HG03457 (cell line): ENCODE measurements around the gene NFIC.
"Not testable (repeated sequence)": the region's sequence is repeated elsewhere in the genome, so short reads cannot be mapped to it uniquely, and the experiment has no call there.

Experiments
- ATAC-seq: cut with Tn5 transposase; IDR thresholded peaks from one replicate; pipeline ENCODE4 v1.9.1; 2021; ENCODE audit warnings: moderate number of reproducible peaks; ENCODE audit not compliant: unreplicated experiment

The NFIC gene

DNA sequence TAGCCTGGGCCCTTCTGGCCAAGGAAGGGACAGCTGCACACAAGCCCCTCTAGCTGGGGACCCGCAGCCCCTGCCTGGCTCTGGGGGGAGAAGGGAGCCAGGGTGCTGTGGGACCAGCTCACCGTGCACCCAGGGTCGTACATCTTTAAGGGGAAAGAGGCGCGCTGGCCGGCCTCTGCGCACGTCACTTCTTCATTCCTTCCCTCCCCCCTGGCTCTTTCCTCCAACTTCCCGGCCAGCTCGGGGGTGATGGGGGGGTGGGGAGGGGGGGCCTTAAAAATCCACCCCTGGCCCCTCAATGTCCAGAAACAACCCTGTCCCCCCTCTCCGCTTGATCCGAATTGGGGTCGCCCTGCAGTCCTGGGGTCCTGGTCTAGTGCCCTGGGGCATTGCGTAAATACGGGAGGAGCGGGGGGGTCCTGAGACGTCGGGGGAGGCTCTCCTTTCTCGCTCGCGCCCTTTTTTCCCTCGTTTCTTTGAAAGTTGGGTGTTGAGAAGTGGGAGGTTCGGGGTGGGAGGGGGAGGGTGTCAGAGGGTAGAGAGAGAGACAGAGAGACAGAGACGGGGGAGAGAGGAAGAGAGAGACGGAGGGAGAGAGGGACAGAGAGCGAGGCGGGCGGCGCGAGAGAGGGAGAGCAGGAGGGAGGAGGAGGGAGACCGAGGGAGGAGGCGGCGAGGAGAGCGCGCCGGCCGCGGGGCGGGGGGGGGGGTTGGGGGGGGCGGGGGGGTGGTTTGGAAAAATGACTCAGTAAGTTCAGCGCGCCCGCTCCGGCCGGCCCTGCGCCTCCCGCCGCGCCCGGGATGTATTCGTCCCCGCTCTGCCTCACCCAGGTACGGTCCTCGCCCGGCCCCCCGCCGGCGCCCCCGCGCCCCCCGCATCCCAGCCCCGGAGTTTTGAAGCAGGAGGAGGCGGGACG, at the start of gene NFIC:
Gene NFIC (plus strand): TSS at position 748 of the 917 bp plus-strand sequence. CDS start 54 bp downstream, at position 802.
- ATAC-seq, result no peak

DNA sequence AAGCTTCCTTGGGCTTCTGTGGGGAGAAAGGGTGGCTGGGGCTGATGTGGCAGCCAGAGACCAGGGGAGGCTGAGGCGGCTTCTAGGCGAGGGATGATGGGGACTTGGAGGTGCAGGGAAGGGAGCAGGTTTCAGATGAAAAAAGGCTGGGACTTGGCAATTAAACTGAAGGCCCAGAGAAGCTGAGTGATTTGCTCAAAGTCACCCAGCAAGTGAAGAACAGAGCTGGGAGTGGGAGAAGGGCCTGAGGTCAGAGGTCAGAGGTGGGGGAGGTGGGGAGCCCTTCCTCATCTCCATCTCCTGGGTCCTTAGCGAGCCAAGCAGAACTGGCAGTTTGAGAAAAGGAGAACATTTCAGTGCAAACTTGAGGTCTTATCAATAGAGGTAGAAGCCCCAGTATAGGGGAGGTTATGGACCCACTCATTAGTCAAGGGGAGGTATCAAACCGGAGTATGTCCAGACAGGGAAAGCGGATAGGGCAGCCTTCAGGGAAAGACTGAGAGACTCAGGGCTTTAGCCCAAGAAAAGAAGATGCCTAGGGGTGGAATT, 49.6 kb upstream of the NFIC start:
- no peak for ATAC-seq

DNA sequence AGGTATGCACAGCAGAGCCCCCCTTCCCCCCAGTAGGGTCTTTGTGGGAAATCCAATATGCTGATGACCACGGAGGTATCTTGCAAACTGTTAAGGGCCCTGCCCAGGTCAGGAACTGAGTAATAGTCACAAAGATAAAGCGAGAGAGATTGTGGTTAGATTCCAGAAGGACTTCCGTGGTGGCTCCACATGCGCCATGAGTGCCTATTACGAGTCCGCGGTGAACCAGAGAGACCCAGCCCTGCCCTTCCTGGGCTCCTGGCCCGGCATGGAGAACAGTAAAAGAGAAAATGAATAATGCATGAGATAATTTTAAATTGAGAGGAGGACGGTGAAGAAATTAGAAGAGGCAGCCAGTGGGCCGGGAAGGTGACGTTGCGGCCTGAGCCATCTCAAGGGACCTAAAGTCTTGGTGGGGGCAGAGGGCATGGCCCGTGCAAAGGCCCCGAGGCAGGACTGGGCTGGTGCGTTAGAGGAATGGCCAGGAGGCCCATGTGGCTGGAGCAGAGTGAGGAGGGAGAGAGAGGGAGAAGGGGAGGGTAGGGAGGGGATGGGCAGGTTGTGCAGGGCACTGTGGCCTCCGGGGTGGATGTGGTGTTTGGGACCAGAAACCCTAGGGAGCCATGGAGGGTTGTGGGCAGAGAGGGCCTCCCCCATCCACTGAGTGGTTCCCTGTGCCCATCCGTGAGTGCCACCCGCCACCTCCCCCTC, 46.6 kb upstream of the NFIC start:
- no peak for ATAC-seq

DNA sequence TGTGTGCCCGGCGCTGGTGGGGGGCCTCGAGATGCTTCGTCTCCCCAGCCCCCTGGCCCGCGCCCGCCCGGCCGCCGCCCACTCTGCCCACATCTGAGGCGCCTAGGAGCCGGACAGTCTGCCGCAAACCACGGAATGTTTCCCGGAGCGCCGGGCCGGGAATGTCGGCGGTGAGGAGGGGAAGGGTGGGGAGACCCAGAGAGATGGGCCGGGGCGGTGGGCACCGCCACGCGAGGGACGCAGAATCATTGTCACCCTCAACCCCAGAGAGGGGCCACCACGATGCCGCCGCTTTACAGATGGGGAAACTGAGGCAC, 46.1 kb upstream of the NFIC start:
- no peak for ATAC-seq

DNA sequence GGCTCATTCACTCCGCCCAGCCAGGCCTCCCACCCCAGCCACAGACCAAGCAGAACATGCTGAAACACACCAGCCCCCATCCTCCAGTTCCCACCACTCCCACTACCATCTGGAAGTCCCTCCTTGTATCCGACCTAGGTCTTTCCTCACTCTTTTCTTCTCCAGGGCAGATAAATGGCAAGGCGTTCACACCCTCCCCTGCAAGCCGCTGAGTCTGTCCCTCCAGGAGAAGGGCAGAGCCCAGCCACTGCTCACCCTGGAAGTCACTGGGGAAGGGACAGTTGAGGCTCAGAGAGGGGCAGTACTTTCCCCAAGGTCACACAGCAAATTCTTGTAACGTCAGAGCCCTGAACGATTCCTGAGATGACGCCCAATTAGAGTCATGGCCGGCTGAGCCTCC, 45.5 kb upstream of the NFIC start:
- ATAC-seq, result no peak

DNA sequence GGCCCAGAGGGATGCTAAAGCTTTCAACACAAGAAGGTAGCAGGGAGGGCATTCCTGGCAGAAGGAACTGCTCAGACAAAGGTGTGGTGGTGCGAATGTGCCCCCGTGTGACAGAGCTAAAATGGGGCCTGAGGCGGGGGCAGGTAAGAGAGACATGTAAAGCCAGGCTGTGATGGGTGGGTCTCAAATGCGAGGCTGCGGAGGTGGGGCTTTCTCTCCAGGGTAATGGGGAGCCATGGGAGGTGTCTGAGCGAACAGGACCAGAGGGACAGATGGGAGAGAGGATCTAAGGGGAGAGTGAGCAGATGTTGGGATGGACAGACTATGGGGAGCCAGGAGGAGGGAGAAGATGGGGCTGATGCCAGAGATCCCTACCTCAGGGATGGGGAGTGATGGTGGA, 44.7 kb upstream of the NFIC start:
- ATAC-seq, result no peak

DNA sequence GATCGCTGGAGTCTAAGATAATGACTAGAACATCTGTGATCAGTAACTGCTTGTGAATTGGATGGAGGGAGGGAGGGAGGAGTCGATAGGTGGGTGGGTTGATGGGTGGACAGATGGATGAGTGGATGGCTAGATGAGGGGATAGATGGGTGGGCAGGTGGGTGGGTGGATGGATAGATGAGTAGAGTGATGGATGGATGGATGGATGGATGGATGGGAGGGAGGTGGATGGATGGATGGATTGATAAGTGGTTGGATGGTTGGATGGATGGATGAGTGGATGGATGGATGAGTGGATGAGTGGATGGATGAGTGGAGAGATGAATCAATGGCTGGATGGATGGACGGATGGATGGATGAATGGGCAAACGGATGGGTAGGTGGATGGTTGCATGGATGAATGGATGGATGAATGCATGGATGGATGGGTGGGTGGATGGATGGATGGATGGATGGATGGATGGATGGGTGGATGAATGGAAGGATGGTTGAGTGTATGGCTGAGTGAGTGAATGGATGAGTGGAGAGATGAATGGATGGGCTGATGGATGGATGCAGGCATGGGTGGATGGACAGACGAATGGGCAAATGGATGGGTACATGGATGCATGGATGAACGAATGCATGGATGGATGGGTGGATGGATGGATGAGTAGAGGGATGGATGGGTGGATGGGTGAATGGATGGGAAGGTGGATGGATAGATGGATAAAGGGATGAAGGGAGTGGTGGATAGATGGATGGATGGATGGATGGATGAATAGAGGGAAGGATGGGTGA, 44.0 kb upstream of the NFIC start:
- ATAC-seq, result no peak

DNA sequence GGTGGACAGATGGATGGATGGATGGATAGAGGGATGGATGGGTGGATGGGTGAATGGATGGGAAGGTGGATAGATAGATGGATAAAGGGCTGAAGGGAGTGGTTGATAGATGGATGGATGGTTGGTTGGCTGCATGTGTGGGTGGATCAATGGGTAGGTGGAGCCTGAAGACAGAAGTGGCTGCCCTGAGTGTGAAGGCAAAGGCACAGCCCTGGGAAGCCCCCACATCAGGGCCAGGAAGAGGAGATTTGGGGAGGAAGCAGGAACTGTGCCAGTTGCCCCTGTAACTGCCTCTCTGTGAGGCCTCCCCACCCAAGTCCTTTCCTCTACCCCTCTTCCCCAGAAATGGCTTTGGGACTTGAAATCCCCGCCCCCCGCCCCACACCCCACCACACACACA, 43.4 kb upstream of the NFIC start:
- no peak for ATAC-seq

DNA sequence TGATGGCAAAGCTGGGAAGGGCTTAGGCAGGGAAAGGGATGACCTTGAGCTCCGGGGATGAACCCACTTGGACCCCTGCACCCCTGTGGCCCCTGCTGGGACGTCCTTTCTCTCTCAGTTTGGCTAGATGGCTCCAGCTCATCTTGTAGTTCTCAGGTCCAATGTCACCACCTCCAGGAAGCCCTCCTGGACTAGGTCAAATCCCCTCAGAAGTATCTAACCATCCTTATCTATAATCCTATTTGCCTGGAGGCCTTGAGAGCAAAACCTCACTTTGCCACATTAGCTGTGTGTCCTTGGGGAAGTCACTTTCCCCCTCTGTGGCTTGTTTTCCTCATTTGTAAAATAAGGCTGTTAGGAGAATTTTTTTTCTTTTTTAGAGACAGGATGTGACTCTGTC, 42.7 kb upstream of the NFIC start:
- no peak for ATAC-seq

DNA sequence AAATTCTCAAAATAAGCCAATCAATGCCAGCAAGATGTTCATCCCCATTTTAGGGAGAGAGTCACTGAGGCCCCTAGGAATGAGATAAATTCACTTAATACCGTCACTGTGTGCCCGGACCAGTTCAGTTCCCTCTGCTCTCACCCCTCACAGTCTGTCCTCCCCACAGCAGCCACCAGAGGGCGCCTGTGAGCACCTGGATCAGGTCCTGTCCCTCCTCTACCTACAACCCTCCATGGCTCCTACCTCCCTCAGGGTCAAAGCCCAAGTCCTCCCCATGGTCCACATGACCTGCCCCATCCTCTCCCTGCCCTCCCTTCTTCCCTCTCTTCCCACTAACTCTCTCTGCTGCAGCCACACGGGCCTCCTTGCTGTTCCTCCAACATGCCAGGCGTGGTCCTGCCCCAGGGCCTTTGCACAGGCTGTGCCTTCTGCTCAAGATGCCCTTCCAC, 42.0 kb upstream of the NFIC start:
- ATAC-seq, result no peak

DNA sequence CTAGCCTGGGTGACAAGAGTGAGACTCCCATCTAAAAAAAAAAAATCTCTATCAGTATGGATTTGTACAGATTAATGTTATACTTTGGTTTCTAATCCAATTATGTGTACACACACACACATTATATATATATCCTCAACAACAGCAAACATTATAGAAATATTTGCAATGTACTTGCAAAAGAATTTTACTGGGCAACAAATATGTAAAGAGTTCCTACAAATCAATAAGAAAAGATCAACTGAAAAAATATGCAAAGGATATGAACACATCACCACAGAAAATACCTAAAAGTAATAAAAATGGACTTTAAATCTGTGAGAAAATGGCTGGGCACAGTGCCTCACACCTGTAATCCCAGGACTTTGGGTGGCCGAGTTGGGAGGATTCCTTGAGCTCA, 40.9 kb upstream of the NFIC start:
- no peak for ATAC-seq

DNA sequence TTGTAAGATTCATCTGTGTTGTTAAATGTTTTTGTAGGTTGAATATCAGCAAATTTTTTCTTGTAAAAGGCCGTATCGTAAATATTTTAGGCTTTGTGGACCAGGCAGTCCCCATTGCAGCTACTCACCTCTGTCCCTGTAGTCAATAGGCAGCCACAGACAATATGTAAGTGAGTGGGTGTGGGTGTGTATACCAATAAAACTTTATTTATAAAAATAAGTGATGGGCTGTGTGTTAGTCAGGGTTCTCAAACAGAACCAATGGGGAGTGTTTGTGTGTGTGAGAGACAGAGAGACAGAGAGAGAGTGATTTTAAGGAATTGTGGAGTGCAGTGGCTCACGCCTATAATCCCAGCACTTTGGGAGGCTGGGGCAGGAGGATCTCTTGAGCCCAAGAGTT, 37.6 kb upstream of the NFIC start:
- ATAC-seq, result no peak

DNA sequence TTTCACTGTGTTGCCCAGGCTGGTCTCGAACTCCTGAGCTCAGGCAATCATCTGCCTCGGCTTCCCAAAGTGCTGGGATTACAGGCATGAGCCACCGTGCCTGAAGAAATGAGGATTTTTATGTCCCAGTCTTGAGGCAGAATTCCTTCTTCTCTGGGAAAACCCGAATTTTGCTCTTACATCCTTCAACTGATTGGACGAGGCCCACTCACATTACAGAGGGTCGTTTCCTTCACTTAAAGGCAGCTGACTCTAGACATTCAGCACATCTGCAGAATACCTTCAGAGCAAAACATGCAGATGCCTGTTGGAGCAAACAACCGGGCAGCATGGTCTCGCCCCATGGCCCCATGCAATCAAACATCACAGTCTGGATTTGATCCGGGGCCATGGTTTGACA, 36.3 kb upstream of the NFIC start:
- ATAC-seq, result no peak

DNA sequence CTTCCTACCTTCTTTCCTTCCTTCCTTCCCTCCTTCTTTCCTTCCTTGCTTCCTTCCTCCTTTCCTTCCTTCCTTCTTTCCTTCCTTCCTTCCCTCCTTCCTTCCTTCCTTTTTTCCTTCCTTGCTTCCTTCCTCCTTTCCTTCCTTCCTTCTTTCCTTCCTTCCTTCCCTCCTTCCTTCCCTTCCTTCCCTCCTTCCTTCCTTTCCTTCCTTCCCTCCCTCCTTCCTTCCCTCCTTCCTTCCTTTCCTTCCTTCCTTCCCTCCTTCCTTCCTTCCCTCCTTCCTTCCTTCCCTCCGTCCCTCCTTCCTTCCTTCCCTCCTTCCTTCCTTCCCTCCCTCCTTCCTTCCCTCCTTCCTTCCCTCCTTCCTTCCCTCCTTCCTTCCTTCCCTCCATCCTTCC, 34.2 kb upstream of the NFIC start:
- not testable (repeated sequence) for ATAC-seq

DNA sequence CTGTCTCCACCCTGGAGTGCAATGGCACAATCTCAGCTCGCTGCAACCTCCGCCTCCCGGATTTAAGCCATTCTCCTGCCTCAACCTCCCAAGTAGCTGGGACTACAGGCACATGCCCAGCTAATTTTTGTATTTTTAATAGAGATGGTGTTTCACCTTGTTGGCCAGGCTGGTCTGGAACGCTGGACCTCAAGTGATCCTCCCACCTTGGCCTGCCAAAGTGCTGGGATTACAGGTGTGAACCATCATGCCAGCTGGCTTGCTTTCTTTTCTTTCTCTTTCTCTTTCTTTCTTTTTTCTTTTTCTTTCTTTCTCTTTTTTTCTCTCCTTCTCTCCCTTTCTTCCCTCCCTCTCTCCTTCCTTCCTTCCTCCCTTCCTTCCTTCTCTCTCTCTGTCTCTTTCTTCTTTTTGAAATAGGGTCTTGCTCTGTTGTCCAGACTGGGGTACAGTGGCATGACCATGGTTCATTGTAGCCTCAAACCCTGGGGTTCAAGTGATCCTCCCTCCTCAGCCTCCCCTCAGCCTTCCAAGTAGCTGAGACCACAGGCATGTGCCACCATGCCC, 33.3 kb upstream of the NFIC start:
- no peak for ATAC-seq

DNA sequence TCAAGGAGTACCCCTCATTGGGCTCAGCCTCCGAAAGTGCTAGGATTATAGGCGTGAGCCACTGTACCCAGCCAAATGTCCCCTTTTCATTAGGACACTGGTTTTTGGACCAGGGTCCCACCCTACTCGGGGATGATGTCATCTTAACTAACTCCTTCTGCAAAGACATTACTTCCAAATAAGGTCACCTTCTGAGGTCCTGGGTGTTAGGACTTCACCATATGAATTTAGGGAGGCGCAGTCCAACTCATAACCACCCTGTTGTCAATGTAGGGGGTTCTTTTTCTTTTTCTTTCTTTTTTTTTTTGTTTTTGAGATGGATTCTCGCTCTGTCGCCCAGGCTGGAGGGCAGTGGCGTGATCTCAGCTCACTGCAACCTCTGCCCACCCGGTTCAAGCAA, 32.7 kb upstream of the NFIC start:
- no peak for ATAC-seq

DNA sequence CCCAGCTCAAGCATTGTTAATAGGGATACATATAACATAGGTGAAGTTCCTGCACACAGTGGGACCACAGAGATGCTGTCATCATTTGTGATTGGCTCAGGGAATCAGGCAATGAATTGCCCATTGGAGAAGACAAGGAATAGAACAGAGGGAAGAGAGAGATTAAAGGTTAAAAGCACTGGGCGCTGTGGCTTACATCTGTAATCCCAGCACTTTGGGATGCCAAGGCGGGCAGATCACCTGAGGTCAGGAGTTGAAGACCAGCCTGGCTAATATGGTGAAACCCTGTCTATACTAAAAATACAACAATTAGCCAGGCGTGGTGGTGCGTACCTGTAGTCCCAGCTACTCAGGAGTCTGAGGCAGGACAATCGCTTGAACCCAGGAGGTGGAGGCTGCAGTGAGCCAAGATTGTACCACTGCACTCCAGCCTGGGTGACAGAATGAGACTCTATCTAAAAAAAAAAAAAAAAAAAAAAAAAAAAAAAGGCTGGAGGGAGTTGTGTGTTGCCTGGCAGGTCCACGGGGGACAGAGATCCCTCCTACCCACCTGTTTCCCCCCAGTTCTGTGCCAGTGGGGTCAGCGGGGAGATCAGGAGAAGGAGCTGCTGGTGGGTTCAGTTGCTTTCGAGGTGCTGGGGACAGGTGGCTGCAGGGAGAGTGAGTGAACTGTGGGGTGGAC, 31.5 kb upstream of the NFIC start:
- not testable (repeated sequence) for ATAC-seq

DNA sequence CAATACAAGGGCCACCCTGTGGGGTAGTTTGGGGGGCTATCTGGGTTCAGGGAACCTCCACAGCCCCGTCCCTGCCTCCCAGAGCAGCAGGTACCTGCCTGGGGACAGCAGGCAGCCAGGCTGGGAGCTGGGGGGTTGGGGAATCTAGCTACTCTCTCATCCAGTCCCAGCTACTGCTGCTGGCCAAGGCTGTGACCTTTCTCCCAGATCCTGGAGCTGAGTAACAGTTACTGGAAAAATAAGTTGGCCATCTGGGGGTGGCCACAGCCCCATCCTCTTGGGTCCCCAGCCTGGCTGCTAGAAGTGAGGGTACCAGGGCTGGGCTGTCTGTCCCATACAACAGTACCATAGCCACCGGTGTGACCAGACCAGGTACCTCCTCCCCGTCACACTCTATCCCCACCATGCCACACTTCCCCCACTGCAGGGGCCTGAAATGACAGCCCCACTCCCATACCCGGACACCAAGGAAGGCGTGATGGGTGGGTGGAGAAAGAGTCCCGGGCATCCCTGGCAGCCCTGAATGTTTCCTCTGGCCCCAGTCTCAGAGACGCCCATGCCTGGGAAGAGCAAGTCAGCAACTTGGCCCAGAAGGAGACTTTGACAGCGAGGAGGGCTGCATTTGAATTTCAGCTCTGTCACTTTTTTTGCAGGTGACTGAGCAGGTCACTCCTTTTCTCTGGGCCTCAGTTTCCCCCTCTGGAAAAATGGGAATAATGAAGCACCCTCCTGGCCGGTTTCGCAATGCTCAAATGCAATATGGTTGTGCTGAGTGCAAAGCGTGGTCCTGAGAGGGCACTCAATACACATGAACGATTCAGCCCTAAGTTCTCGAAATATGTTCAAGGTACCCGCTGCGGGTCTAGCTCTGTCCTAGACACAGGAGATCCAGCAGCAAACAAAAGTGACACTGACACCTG, 30.7 kb upstream of the NFIC start:
- no peak for ATAC-seq

DNA sequence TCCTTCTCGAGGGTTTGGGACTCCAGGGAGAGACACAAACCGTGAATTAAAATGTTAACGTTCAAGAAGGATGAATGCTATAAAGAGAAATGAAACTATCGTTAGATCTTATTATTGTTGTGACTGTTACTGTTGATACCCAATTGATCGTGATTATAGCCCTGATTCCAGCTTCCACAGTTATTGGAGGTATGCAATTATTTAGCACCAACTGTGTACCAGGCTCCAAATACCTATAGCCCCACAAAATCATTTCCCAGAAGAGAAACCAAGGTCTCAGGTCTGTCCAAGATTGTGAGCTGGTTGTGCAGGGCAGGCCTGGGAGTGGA, 30.1 kb upstream of the NFIC start:
- ATAC-seq, result no peak
